BLaER1 (cell line): ENCODE measurements around the gene SPEF1.

Experiments used
- H3K27ac ChIP-seq: shearing (Covaris generic); formaldehyde crosslinking; 2 replicates; pipeline ENCODE4 v1.8.1; 2022
- H3K27me3 ChIP-seq: shearing (Covaris generic); formaldehyde crosslinking; 2 replicates; pipeline ENCODE4 v1.8.1; 2022
- H3K36me3 ChIP-seq: shearing (Covaris generic); formaldehyde crosslinking; 2 replicates; pipeline ENCODE4 v1.8.1; 2022
- H3K4me1 ChIP-seq: shearing (Covaris generic); formaldehyde crosslinking; 2 replicates; pipeline ENCODE4 v1.8.1; 2022
- H3K4me2 ChIP-seq: shearing (Covaris generic); formaldehyde crosslinking; 2 replicates; pipeline ENCODE4 v1.8.1; 2022
- H3K4me3 ChIP-seq: shearing (Covaris generic); formaldehyde crosslinking; 2 replicates; pipeline ENCODE4 v1.8.1; 2022
- H3K9ac ChIP-seq: shearing (Covaris generic); formaldehyde crosslinking; 2 replicates; pipeline ENCODE4 v1.8.1; 2022
- H3K9me3 ChIP-seq: shearing (Covaris generic); formaldehyde crosslinking; 2 replicates; pipeline ENCODE4 v1.8.1; 2022
- H4K20me1 ChIP-seq: shearing (Covaris generic); formaldehyde crosslinking; 2 replicates; pipeline ENCODE4 v1.8.1; 2022
- Cebpa-rat ChIP-seq: shearing (Covaris generic); IDR thresholded peaks from 2 replicates; pipeline ENCODE4 v1.8.1; 2022

The SPEF1 gene

GRCh38 chr20:3808544-3808943, 27.3 kb upstream of the SPEF1 start:
- H3K4me2 ChIP-seq = no peak overlapping the region
- H3K27ac ChIP-seq = no peak overlapping the region
- H3K9me3 ChIP-seq = no peaks in the 10 kb centered on the region
- H3K4me3 ChIP-seq = no peak overlapping the region
- no peaks in the 10 kb centered on the region for H3K27me3 ChIP-seq
- no peaks in the 10 kb centered on the region for H4K20me1 ChIP-seq
- peaks cover 26% of the 10 kb centered on the region for H3K36me3 ChIP-seq
- no peak overlapping the region for H3K9ac ChIP-seq
- no peak for TF ChIP-seq Cebpa-rat
- H3K4me1 ChIP-seq = peaks cover 43% of the 10 kb centered on the region

- Histone ChIP-seq H3K9ac (no peak overlapping the region), H3K27ac (no peak overlapping the region), H3K4me1 (peaks cover 61% of the 10 kb centered on the region), H3K4me2 (no peak overlapping the region), H3K36me3 (peaks cover 61% of the 10 kb centered on the region), H3K27me3 (no peaks in the 10 kb centered on the region), H4K20me1 (no peaks in the 10 kb centered on the region), H3K4me3 (no peak overlapping the region), H3K9me3 (no peaks in the 10 kb centered on the region)
- TF ChIP-seq Cebpa-rat = no peak
Measured at GRCh38 chr20:3804781-3805180, 23.5 kb upstream of the SPEF1 start.

GRCh38 chr20:3804254-3804751, 23.1 kb upstream of the SPEF1 start:
- Histone ChIP-seq H3K4me1 (peaks cover 66% of the 10 kb centered on the region), H3K4me3 (no peak overlapping the region), H3K36me3 (peaks cover 65% of the 10 kb centered on the region), H4K20me1 (no peaks in the 10 kb centered on the region), H3K4me2 (no peak overlapping the region), H3K27me3 (no peaks in the 10 kb centered on the region), H3K9me3 (no peaks in the 10 kb centered on the region), H3K9ac (no peak overlapping the region), H3K27ac (no peak overlapping the region; the same call in 1 of the 2 replicates)
- peak; percentile 12; the same call in 1 of the 2 replicates for TF ChIP-seq Cebpa-rat

GRCh38 chr20:3803854-3804253, 22.6 kb upstream of the SPEF1 start:
- no peak for TF ChIP-seq Cebpa-rat
- peak overlapping the region; percentile 24; the same call in 1 of the 2 replicates for H3K27ac ChIP-seq
- peaks cover 71% of the 10 kb centered on the region for H3K4me1 ChIP-seq
- no peak overlapping the region for H3K4me2 ChIP-seq
- peaks cover 65% of the 10 kb centered on the region for H3K36me3 ChIP-seq
- H3K4me3 ChIP-seq = no peak overlapping the region
- no peaks in the 10 kb centered on the region for H3K9me3 ChIP-seq
- H3K27me3 ChIP-seq = no peaks in the 10 kb centered on the region
- H4K20me1 ChIP-seq = no peaks in the 10 kb centered on the region
- H3K9ac ChIP-seq = no peak overlapping the region

- H3K4me1 ChIP-seq = peaks cover 76% of the 10 kb centered on the region
- H4K20me1 ChIP-seq = no peaks in the 10 kb centered on the region
- TF ChIP-seq Cebpa-rat = no peak
- H3K9ac ChIP-seq = no peak overlapping the region
- peak overlapping the region; percentile 67 for H3K4me2 ChIP-seq
- peak overlapping the region; percentile 24; the same call in 1 of the 2 replicates for H3K27ac ChIP-seq
- H3K4me3 ChIP-seq = no peak overlapping the region
- H3K27me3 ChIP-seq = no peaks in the 10 kb centered on the region
- peaks cover 69% of the 10 kb centered on the region for H3K36me3 ChIP-seq
- H3K9me3 ChIP-seq = no peaks in the 10 kb centered on the region
Measured at GRCh38 chr20:3803289-3803688, 22.0 kb upstream of the SPEF1 start.

GRCh38 chr20:3802524-3803239, 21.4 kb upstream of the SPEF1 start:
- Histone ChIP-seq H3K36me3 (peaks cover 72% of the 10 kb centered on the region), H3K4me2 (peak overlapping the region; percentile 67), H3K27me3 (no peaks in the 10 kb centered on the region), H3K27ac (peak overlapping the region; percentile 24), H3K4me1 (peaks cover 77% of the 10 kb centered on the region), H3K9ac (no peak overlapping the region; the same call in 1 of the 2 replicates), H4K20me1 (no peaks in the 10 kb centered on the region), H3K4me3 (no peak overlapping the region), H3K9me3 (no peaks in the 10 kb centered on the region)
- peak; percentile 50; the same call in 1 of the 2 replicates for TF ChIP-seq Cebpa-rat

GRCh38 chr20:3801846-3802245, 20.6 kb upstream of the SPEF1 start:
- H3K4me1 ChIP-seq = peaks cover 77% of the 10 kb centered on the region
- no peak overlapping the region for H3K9ac ChIP-seq
- H3K36me3 ChIP-seq = peaks cover 79% of the 10 kb centered on the region
- peak overlapping the region; percentile 67 for H3K4me2 ChIP-seq
- peaks cover 2% of the 10 kb centered on the region; the same call in 1 of the 2 replicates for H4K20me1 ChIP-seq
- H3K27ac ChIP-seq = peak overlapping the region; percentile 24; the same call in 1 of the 2 replicates
- TF ChIP-seq Cebpa-rat = no peak
- no peaks in the 10 kb centered on the region for H3K27me3 ChIP-seq
- H3K4me3 ChIP-seq = no peak overlapping the region
- H3K9me3 ChIP-seq = no peaks in the 10 kb centered on the region

- Histone ChIP-seq H3K27ac (peak overlapping the region; percentile 6; the same call in 1 of the 2 replicates), H3K4me1 (peaks cover 76% of the 10 kb centered on the region), H3K9ac (no peak overlapping the region), H3K27me3 (no peaks in the 10 kb centered on the region), H3K4me3 (no peak overlapping the region), H4K20me1 (peaks cover 7% of the 10 kb centered on the region; the same call in 1 of the 2 replicates), H3K4me2 (no peak overlapping the region), H3K9me3 (no peaks in the 10 kb centered on the region), H3K36me3 (peaks cover 79% of the 10 kb centered on the region)
- TF ChIP-seq Cebpa-rat = no peak
Measured at GRCh38 chr20:3801299-3801698, 20.1 kb upstream of the SPEF1 start.

- H3K27ac ChIP-seq = peak overlapping the region; percentile 6; the same call in 1 of the 2 replicates
- H3K4me2 ChIP-seq = no peak overlapping the region
- H4K20me1 ChIP-seq = peaks cover 7% of the 10 kb centered on the region; the same call in 1 of the 2 replicates
- no peak for TF ChIP-seq Cebpa-rat
- H3K9me3 ChIP-seq = no peaks in the 10 kb centered on the region
- H3K9ac ChIP-seq = no peak overlapping the region
- no peaks in the 10 kb centered on the region for H3K27me3 ChIP-seq
- H3K36me3 ChIP-seq = peaks cover 75% of the 10 kb centered on the region
- no peak overlapping the region for H3K4me3 ChIP-seq
- peaks cover 75% of the 10 kb centered on the region for H3K4me1 ChIP-seq
Measured at GRCh38 chr20:3800878-3801260, 19.6 kb upstream of the SPEF1 start.

- Histone ChIP-seq H3K9ac (no peak overlapping the region), H3K36me3 (peaks cover 70% of the 10 kb centered on the region), H3K27me3 (no peaks in the 10 kb centered on the region), H3K4me3 (no peak overlapping the region), H3K4me1 (peaks cover 77% of the 10 kb centered on the region), H4K20me1 (peaks cover 7% of the 10 kb centered on the region; the same call in 1 of the 2 replicates), H3K27ac (no peak overlapping the region), H3K4me2 (peak overlapping the region; percentile 97), H3K9me3 (no peaks in the 10 kb centered on the region)
- TF ChIP-seq Cebpa-rat = no peak
Measured at GRCh38 chr20:3800256-3800877, 19.1 kb upstream of the SPEF1 start.
